KMS-11 (cell line): ENCODE results near the gene MT1M.

Experiments
- H2AFZ ChIP-seq: fragments of 200-600 bp; sonication (generic); 2 replicates; pipeline ENCODE4 v1.6.1; 2016; ENCODE audit warnings: antibody characterized with exemption, mixed run types, low read depth
- H3K27ac ChIP-seq: fragments of 200-600 bp; sonication (generic); 2 replicates; pipeline ENCODE4 v1.6.1; 2016; ENCODE audit warnings: mild to moderate bottlenecking, mixed run types
- H3K27me3 ChIP-seq: fragments of 200-600 bp; sonication (generic); 2 replicates; pipeline ENCODE4 v1.6.1; 2017; ENCODE audit warnings: mild to moderate bottlenecking, low read depth, mixed run types, moderate library complexity; ENCODE audit not compliant: insufficient read depth
- H3K36me3 ChIP-seq: fragments of 200-600 bp; sonication (generic); 2 replicates; pipeline ENCODE4 v1.6.1; 2017; ENCODE audit warnings: mild to moderate bottlenecking, mixed run types; ENCODE audit not compliant: insufficient read depth
- H3K4me1 ChIP-seq: fragments of 200-600 bp; sonication (generic); 2 replicates; pipeline ENCODE4 v1.6.1; 2016; ENCODE audit warnings: mild to moderate bottlenecking, low read depth, mixed run types; ENCODE audit not compliant: poor library complexity, severe bottlenecking
- H3K4me2 ChIP-seq: fragments of 200-600 bp; sonication (generic); 2 replicates; pipeline ENCODE4 v1.7.0; 2016; ENCODE audit warnings: mild to moderate bottlenecking, mixed run types
- H3K4me3 ChIP-seq: fragments of 200-600 bp; sonication (generic); IDR thresholded peaks from 2 replicates; pipeline ENCODE4 v1.6.1; 2017; ENCODE audit warnings: low read depth, low read length, mixed read lengths; ENCODE audit not compliant: insufficient read depth
- H3K79me2 ChIP-seq: fragments of 200-600 bp; sonication (generic); 2 replicates; pipeline ENCODE4 v1.6.1; 2016; ENCODE audit warnings: low read depth, mixed run types; ENCODE audit not compliant: insufficient read depth
- H3K9ac ChIP-seq: fragments of 200-600 bp; sonication (generic); 2 replicates; pipeline ENCODE4 v1.6.1; 2016; ENCODE audit warnings: mild to moderate bottlenecking, mixed run types
- H4K20me1 ChIP-seq: fragments of 200-600 bp; sonication (generic); 2 replicates; pipeline ENCODE4 v1.6.1; 2016; ENCODE audit warnings: mild to moderate bottlenecking, mixed run types; ENCODE audit not compliant: insufficient read depth
- TF ChIP-seq, protein P1 (sequence below): fragments of 200-600 bp; sonication (generic); conservative IDR thresholded peaks from 2 replicates; pipeline ENCODE4 v1.6.1; 2017; ENCODE audit warnings: low read depth, mild to moderate bottlenecking, antibody characterized with exemption, low read length, moderate library complexity, mixed read lengths

MT1M gene

DNA sequence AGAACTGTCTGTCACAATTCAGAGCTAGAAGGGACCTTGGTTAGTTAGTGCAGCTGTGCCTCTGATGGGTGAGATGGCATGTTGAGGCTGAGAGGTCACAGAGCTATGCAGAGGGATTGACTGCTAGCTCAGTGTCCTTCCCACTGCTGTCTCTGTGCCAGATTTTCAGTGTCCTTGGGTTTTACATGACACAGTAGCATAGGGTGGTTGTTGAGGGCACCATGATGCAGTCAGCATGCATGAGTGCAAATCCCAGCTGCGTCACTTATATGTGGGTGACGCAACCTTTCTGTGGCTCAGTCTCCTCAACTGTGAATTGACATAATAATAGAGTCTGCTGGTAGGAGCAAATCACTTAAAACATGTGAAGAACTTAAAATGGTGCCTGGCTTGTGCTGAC lies 8.7 kb downstream of the MT1M start:
- Histone ChIP-seq H3K79me2 (no peaks in the 10 kb centered on the region), H4K20me1 (no peaks in the 10 kb centered on the region), H3K36me3 (no peaks in the 10 kb centered on the region), H3K27me3 (no peaks in the 10 kb centered on the region), H3K4me2 (no peak overlapping the region), H3K4me3 (no peak overlapping the region), H3K27ac (no peak overlapping the region), H3K9ac (no peak overlapping the region), H2AFZ (no peak overlapping the region), H3K4me1 (peaks cover 7% of the 10 kb centered on the region)
- TF ChIP-seq, protein P1, sequence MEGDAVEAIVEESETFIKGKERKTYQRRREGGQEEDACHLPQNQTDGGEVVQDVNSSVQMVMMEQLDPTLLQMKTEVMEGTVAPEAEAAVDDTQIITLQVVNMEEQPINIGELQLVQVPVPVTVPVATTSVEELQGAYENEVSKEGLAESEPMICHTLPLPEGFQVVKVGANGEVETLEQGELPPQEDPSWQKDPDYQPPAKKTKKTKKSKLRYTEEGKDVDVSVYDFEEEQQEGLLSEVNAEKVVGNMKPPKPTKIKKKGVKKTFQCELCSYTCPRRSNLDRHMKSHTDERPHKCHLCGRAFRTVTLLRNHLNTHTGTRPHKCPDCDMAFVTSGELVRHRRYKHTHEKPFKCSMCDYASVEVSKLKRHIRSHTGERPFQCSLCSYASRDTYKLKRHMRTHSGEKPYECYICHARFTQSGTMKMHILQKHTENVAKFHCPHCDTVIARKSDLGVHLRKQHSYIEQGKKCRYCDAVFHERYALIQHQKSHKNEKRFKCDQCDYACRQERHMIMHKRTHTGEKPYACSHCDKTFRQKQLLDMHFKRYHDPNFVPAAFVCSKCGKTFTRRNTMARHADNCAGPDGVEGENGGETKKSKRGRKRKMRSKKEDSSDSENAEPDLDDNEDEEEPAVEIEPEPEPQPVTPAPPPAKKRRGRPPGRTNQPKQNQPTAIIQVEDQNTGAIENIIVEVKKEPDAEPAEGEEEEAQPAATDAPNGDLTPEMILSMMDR = no peak

DNA sequence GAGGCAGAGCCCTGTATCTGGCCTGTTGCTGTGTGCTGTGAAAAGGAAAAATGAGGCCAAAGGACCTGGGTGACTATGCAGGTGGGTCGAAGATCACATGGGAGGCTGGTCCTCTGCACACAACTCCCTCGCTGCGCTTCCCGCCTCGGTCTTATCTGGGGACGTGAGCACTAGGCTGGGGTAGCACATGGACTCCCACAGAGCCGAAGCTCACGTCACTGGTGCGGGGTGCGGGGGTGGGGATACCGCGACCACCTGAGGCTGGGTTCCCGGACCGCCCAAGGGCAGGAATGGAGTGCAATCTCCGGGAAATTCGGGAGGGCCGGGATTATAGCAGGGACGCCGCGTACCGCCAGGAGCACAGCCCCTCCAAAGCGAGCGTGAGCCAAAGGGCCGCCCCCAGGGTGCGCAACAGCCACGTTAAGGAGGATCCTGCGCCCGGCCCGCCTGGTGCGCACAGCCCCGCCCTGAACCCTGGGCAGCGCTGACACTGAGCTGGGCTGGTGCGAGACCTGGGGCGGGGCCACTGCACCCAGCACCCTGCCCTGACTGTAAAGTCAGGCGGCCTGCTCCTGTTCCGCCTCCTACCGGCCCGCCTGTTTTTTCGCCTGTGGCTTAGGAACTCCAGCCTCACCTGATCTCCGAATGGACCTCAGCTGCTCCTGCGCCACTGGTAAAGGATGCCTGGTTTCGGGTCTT lies 10.8 kb downstream of the MT1M start:
- H3K9ac ChIP-seq = no peak overlapping the region; the same call in 1 of the 2 replicates
- H4K20me1 ChIP-seq = no peaks in the 10 kb centered on the region
- H2AFZ ChIP-seq = peak overlapping the region; percentile 68
- H3K36me3 ChIP-seq = no peaks in the 10 kb centered on the region
- no peaks in the 10 kb centered on the region for H3K79me2 ChIP-seq
- no peaks in the 10 kb centered on the region for H3K27me3 ChIP-seq
- H3K4me3 ChIP-seq = no peak overlapping the region
- TF ChIP-seq, protein P1 = no peak
- peaks cover 7% of the 10 kb centered on the region for H3K4me1 ChIP-seq
- peak overlapping the region; percentile 57 for H3K4me2 ChIP-seq
- no peak overlapping the region for H3K27ac ChIP-seq

DNA sequence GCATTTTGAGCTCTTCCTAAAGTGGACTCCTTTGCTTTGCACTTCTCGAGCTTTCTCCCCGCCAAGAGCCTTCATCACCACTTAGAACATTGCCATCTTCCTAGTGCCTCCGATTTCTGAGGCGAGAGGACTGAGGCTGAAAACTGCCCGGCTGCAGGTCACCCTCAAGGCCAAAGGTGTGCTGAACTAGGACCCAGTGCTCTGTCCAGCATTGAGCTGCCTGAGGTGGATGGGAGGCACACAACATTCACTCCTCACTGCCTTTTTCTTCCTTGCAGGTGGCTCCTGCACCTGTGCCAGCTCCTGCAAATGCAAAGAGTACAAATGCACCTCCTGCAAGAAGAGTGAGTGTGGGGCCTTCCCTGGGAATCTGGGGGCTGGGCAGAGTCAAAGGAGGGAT lies 11.4 kb downstream of the MT1M start:
- TF ChIP-seq, protein P1 = 0 out of 2 replicates have a peak, but pooled peaks have one; percentile 8
- no peaks in the 10 kb centered on the region for H3K36me3 ChIP-seq
- no peak overlapping the region for H3K9ac ChIP-seq
- no peaks in the 10 kb centered on the region for H4K20me1 ChIP-seq
- H3K4me1 ChIP-seq = peaks cover 7% of the 10 kb centered on the region
- H3K4me3 ChIP-seq = no peak overlapping the region
- H3K4me2 ChIP-seq = peak overlapping the region; percentile 57; the same call in 1 of the 2 replicates
- no peaks in the 10 kb centered on the region for H3K27me3 ChIP-seq
- H3K27ac ChIP-seq = no peak overlapping the region
- H2AFZ ChIP-seq = peak overlapping the region; percentile 68
- no peaks in the 10 kb centered on the region for H3K79me2 ChIP-seq

DNA sequence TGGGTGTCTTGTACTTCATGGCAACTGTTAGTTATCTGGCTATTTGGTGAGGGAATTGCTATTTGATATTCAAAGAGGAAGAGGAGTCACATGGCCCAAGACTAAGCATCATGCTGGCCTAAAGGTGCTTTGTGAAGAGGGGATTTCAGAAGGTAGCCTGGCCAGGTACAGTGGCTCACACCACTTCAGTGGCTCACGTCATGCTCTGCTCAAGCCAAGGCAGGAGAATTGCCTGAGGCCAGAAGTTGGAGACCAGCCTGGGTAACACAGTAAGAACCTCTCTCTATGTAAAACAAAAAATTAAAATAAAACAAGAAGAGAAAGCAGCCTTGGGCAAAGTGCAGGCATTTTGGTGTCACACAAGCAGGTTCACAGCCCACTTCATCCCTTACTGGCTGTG lies 12.9 kb downstream of the MT1M start:
- no peaks in the 10 kb centered on the region for H3K79me2 ChIP-seq
- H3K4me2 ChIP-seq = no peak overlapping the region
- H3K27me3 ChIP-seq = no peaks in the 10 kb centered on the region

More for the DNA sequence above, 12.9 kb downstream of the MT1M start:
- H3K36me3 ChIP-seq = no peaks in the 10 kb centered on the region
- no peak overlapping the region for H3K9ac ChIP-seq
- H2AFZ ChIP-seq = no peak overlapping the region
- no peaks in the 10 kb centered on the region for H4K20me1 ChIP-seq
- H3K4me1 ChIP-seq = peaks cover 7% of the 10 kb centered on the region
- no peak overlapping the region for H3K4me3 ChIP-seq
- TF ChIP-seq, protein P1 = no peak
- H3K27ac ChIP-seq = no peak overlapping the region
